OCI-LY7 (cell line): ENCODE measurements around the gene GABRD. TPM values are rescaled to one million over a fixed set of nuclear protein-coding genes. Genes with fewer than 3 reads are reported as not detected.

Experiments used
- BruUV-seq: library from RNA; stranded (reverse); fragments of 400-500 nt; replicated peaks from 2 replicates; lab custom pipeline; 2021; lab: Mats Ljungman, UMichigan
- CTCF ChIA-PET: fragments of 300-600 bp; sonication (Branson Sonifier 250); formaldehyde crosslinking; loops from one replicate; lab custom pipeline; 2022; ENCODE audit warnings: antibody characterized with exemption; ENCODE audit not compliant: unreplicated experiment; lab: Charles Lee
- POLR2A ChIA-PET: fragments of 300-600 bp; sonication (Branson Sonifier 250); formaldehyde crosslinking; loops from one replicate; lab custom pipeline; 2022; ENCODE audit warnings: antibody characterized with exemption; lab: Charles Lee
- DNase-seq: peaks from one replicate; pipeline ENCODE4 v3.0.0-alpha.2; 2015; ENCODE audit warnings: low spot score
- H2AFZ ChIP-seq: fragments of 200-600 bp; sonication (generic), shearing (Covaris generic); 2 replicates; pipeline ENCODE4 v1.6.1; 2014; ENCODE audit warnings: mild to moderate bottlenecking, antibody characterized with exemption, low read length, moderate library complexity
- H3K27ac ChIP-seq: fragments of 200-600 bp; sonication (generic); 2 replicates; pipeline ENCODE4 v1.5.1; 2014; ENCODE audit warnings: mixed run types, low read depth, mild to moderate bottlenecking, moderate library complexity, low read length, inconsistent platforms; ENCODE audit not compliant: poor library complexity, severe bottlenecking
- H3K36me3 ChIP-seq: fragments of 200-600 bp; sonication (generic); 2 replicates; pipeline ENCODE4 v1.6.1; 2014; ENCODE audit warnings: mild to moderate bottlenecking, antibody characterized with exemption, low read length, moderate library complexity, mixed read lengths; ENCODE audit not compliant: insufficient read depth
- H3K4me1 ChIP-seq: fragments of 200-600 bp; sonication (generic); 2 replicates; pipeline ENCODE4 v1.5.1; 2014; ENCODE audit warnings: mild to moderate bottlenecking, low read length; ENCODE audit not compliant: insufficient read depth, poor library complexity, severe bottlenecking
- H3K4me2 ChIP-seq: fragments of 200-600 bp; sonication (generic); 2 replicates; pipeline ENCODE4 v1.6.1; 2014; ENCODE audit warnings: mild to moderate bottlenecking, low read length
- H3K4me3 ChIP-seq: fragments of 200-600 bp; sonication (generic); 2 replicates; pipeline ENCODE4 v1.5.1; 2014; ENCODE audit warnings: mild to moderate bottlenecking, low read depth, low read length; ENCODE audit not compliant: poor library complexity, severe bottlenecking
- H3K79me2 ChIP-seq: fragments of 200-600 bp; sonication (generic); 2 replicates; pipeline ENCODE4 v1.6.1; 2016; ENCODE audit warnings: low read depth, mild to moderate bottlenecking, low read length, moderate library complexity, mixed read lengths; ENCODE audit not compliant: insufficient read depth
- H3K9me2 ChIP-seq: fragments of 200-600 bp; sonication (generic); 2 replicates; pipeline ENCODE4 v1.6.1; 2016; ENCODE audit warnings: mild to moderate bottlenecking, low read length, mixed read lengths; ENCODE audit not compliant: insufficient read depth
- H3K9me3 ChIP-seq: fragments of 200-600 bp; sonication (generic); 2 replicates; pipeline ENCODE4 v1.6.1; 2014; ENCODE audit warnings: mild to moderate bottlenecking, mixed run types, low read length, mixed read lengths
- H4K20me1 ChIP-seq: fragments of 200-600 bp; sonication (generic); 2 replicates; pipeline ENCODE4 v1.6.1; 2014; ENCODE audit warnings: mild to moderate bottlenecking, antibody characterized with exemption, low read length, moderate library complexity, mixed read lengths; ENCODE audit not compliant: insufficient read depth
- CTCF ChIP-seq: fragments of 200-600 bp; sonication (generic); conservative IDR thresholded peaks from 2 replicates; pipeline ENCODE4 v1.5.1; 2014; ENCODE audit warnings: mild to moderate bottlenecking, antibody characterized with exemption, low read length, moderate library complexity, mixed read lengths
- EZH2phosphoT487 ChIP-seq: fragments of 200-600 bp; sonication (generic); IDR thresholded peaks from 2 replicates; pipeline ENCODE4 v1.6.1; 2018; ENCODE audit warnings: low read depth, borderline replicate concordance, mild to moderate bottlenecking, mixed run types, antibody characterized with exemption, low read length, moderate library complexity, mixed read lengths
- intact Hi-C: fragments of 100-400 bp; cut with micrococcal nuclease; formaldehyde crosslinking; loops from one replicate; pipeline ENCODE4 v1.10.0; 2022; ENCODE audit not compliant: unreplicated experiment
- total RNA-seq, 2 experiments: library from RNA; depleted of rRNA in 1 of 2; stranded (reverse); fragments of >200 nt in 1 of 2; shearing (Covaris generic) in 1 of 2; gene quantifications; 2 replicates each; pipeline ENCODE4 v1.2.3, GENCODE V29; 2014 to 2022

GABRD gene
- total RNA-seq, 2 experiments from 2014 or later = not detected

DNA sequence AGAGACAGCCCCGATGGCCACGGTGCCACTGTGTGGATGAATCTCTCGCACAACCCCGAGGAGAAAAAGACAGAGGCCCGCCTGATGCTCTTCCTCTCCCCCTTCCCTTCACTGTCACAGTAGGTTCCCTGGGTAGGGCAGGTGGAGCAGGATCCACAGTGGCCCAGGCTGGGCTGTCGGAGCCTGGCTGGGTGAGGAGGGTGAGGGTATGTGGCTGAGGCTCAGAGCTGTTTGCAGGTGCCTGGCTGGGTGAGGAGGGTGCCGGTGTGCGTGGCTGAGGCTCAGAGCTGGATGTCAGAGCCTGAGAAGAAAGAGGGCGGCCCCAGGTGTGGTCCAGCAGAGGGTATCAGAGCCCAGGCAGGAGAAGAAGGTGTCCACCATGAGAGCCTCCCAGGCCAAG is 18.3 kb upstream of the GABRD start:
- intact Hi-C loops = no loop called here
- DNase-seq = no peak
- POLR2A ChIA-PET = no interaction called here
- Histone ChIP-seq H3K9me2 (no peaks in the 10 kb centered on the region), H3K4me3 (no peak overlapping the region), H3K4me1 (peaks cover 7% of the 10 kb centered on the region), H2AFZ (no peak overlapping the region), H3K79me2 (no peaks in the 10 kb centered on the region), H3K4me2 (no peak overlapping the region), H3K27ac (no peak overlapping the region), H3K36me3 (no peaks in the 10 kb centered on the region), H3K9me3 (no peaks in the 10 kb centered on the region), H4K20me1 (no peaks in the 10 kb centered on the region)
- TF ChIP-seq EZH2phosphoT487 (no peak), CTCF (no peak)
- CTCF ChIA-PET = no interaction called here
- BruUV-seq = no TSS peak

DNA sequence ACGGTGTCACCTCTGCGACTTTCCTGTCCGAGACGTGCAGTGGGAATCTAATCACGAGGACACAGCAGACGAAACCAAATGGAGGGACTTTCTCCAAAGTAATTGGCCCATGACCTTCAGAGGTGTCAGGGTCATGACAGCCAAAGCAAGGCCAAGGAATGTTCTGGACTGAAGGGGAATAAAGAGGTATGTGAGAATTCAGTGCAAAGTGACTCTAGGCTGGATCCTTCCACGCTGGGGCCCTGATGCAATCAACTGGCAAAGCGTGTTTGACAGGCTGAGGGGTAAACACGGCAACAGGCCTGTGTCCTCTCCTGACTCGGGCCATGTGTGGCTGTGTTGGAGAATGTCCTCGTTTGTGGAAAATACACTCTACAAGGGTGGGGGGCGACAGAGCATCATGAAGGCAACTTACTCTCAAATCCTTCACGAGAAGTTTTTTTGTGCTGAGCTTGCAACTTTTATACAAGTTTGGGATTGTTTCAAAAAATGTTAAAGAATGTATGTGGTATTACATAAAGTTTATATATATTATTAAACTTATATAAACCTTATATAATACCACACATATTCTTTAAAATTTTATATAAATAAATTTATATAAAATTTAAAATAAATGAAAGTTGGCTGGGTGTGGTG is 17.3 kb upstream of the GABRD start:
- no peak for TF ChIP-seq EZH2phosphoT487
- no peak for TF ChIP-seq CTCF
- no peaks in the 10 kb centered on the region for H3K79me2 ChIP-seq
- no peak overlapping the region for H2AFZ ChIP-seq
- H3K9me3 ChIP-seq = no peaks in the 10 kb centered on the region
- BruUV-seq = no TSS peak
- H3K27ac ChIP-seq = no peak overlapping the region
- H4K20me1 ChIP-seq = no peaks in the 10 kb centered on the region
- intact Hi-C loops = no loop called here
- H3K36me3 ChIP-seq = no peaks in the 10 kb centered on the region
- H3K4me2 ChIP-seq = no peak overlapping the region
- ChIA-PET POLR2A (no interaction called here), CTCF (no interaction called here)
- H3K9me2 ChIP-seq = no peaks in the 10 kb centered on the region
- no peaks in the 10 kb centered on the region for H3K4me1 ChIP-seq
- no peak for DNase-seq
- no peak overlapping the region for H3K4me3 ChIP-seq

- Histone ChIP-seq H3K9me2 (no peaks in the 10 kb centered on the region), H3K79me2 (no peaks in the 10 kb centered on the region), H3K27ac (no peak within 1 kb of the TSS), H4K20me1 (no peaks in the 10 kb centered on the region), H3K36me3 (no peaks in the 10 kb centered on the region), H3K4me1 (no peaks in the 10 kb centered on the region), H3K4me3 (no peak within 1 kb of the TSS), H3K4me2 (no peak within 1 kb of the TSS), H2AFZ (no peak within 1 kb of the TSS), H3K9me3 (no peaks in the 10 kb centered on the region)
- TF ChIP-seq CTCF = no peak
- TF ChIP-seq EZH2phosphoT487 = no peak
- no peak for DNase-seq
- ChIA-PET CTCF (no interaction called here), POLR2A (interaction anchor here (0.7 kb wide), 1 partner anchor 16 kb away, joined by 6 read pairs; no protein-coding TSS in a partner anchor)
- intact Hi-C loops = no loop called here
- BruUV-seq = no TSS peak
Observed at GRCh38 chr1:2003541-2004131, 15.5 kb upstream of the GABRD start, which contains the start of gene CFAP74. Gene CFAP74 (minus strand): TSS chr1:2003786. CDS start chr1:1990956, 12,830 bp downstream.
